ENCODE results near the gene SUB1. TPM values are rescaled to one million over a fixed set of nuclear protein-coding genes. Genes with fewer than 3 reads are reported as not detected.

SUB1 gene
- polyA plus RNA-seq, 1 donor (not counting 4 experiments of a cell fraction or from before 2014, with no cell fraction given), result 432 TPM

GRCh38 chr5:32562056-32562455 lies 23.3 kb upstream of the SUB1 start:
- dilution Hi-C loops (cut with MboI; ENCODE audit: extremely low pct_ligation_motif_present, low sequenced_read_pairs), result no loop called here
- no peak overlapping the region for H3K4me2 ChIP-seq (ENCODE audit: control insufficient read depth, extremely low read depth, insufficient read depth, low read depth, low read length)
- FAIRE-seq, result no peak

DNA sequence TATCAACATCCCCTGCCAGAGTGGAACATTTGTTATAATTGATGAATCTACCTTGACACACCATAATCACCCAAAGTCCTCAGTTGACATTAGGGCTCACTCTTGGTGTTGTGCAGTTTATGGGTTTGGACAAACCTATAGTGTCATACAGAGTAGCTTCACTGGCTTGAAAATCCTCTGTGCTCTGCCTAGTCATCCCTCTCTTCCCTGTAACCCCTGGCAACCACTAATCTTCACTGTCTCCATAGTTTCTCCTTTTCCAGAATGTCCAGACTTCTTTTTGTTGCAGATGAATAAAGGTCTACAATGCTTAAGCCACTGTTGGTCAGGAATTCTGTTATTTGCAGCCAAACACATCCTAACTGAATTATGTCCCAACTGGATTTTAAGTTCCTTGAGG lies 22.5 kb upstream of the SUB1 start:
- dilution Hi-C loops (cut with MboI; ENCODE audit: extremely low pct_ligation_motif_present, low sequenced_read_pairs), result no loop called here

More at GRCh38 chr5:32562056-32562455, 23.3 kb upstream of the SUB1 start:
- Histone ChIP-seq H4K20me1 (ENCODE audit: control insufficient read depth, extremely low read depth, insufficient read depth, low read length) (no peaks in the 10 kb centered on the region), H3K36me3 (ENCODE audit: control insufficient read depth in 2 of 2, extremely low read depth in 1 of 2, insufficient read depth in 2 of 2, low read length in 2 of 2) (no peaks in the 10 kb centered on the region), H3K79me2 (ENCODE audit: control insufficient read depth, insufficient read depth, low read length) (no peaks in the 10 kb centered on the region), H3K4me1 (ENCODE audit: control insufficient read depth, extremely low read depth, insufficient read depth, low read length) (no peaks in the 10 kb centered on the region), H2AFZ (ENCODE audit: control insufficient read depth, low read length) (no peak overlapping the region), H3K9me1 (ENCODE audit: control insufficient read depth, extremely low read depth, insufficient read depth, low read length) (no peaks in the 10 kb centered on the region), H3K9me3 (ENCODE audit: control insufficient read depth, low read depth, low read length) (no peaks in the 10 kb centered on the region), H3K27ac (ENCODE audit: control insufficient read depth, insufficient read depth, low read length) (no peak overlapping the region), H3K27me3 (ENCODE audit: control insufficient read depth, extremely low read depth, insufficient read depth, low read length) (no peaks in the 10 kb centered on the region), H3K9ac (ENCODE audit: control insufficient read depth, extremely low read depth, insufficient read depth, low read length) (no peak overlapping the region), H3K4me3 (ENCODE audit: control insufficient read depth in 2 of 3, extremely low read depth in 1 of 3, insufficient read depth in 2 of 3, low read depth in 1 of 3, low read length in 3 of 3) (no peak overlapping the region)
- TF ChIP-seq EZH2 (IDR thresholded peaks at IDR 0.05; ENCODE audit: low read length), result no peak
- TF ChIP-seq, protein P1, sequence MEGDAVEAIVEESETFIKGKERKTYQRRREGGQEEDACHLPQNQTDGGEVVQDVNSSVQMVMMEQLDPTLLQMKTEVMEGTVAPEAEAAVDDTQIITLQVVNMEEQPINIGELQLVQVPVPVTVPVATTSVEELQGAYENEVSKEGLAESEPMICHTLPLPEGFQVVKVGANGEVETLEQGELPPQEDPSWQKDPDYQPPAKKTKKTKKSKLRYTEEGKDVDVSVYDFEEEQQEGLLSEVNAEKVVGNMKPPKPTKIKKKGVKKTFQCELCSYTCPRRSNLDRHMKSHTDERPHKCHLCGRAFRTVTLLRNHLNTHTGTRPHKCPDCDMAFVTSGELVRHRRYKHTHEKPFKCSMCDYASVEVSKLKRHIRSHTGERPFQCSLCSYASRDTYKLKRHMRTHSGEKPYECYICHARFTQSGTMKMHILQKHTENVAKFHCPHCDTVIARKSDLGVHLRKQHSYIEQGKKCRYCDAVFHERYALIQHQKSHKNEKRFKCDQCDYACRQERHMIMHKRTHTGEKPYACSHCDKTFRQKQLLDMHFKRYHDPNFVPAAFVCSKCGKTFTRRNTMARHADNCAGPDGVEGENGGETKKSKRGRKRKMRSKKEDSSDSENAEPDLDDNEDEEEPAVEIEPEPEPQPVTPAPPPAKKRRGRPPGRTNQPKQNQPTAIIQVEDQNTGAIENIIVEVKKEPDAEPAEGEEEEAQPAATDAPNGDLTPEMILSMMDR (optimal IDR thresholded peaks at IDR 0.05 in 1 of 3, IDR thresholded peaks at IDR 0.05 in 1 of 3, conservative IDR thresholded peaks at IDR 0.05 in 1 of 3; ENCODE audit: extremely low read depth in 1 of 3, insufficient read depth in 2 of 3, low read length in 3 of 3), result no peak
- no peak for DNase-seq (ENCODE audit: low read depth, low spot score)

More for the DNA sequence above, 22.5 kb upstream of the SUB1 start:
- Histone ChIP-seq H3K79me2 (ENCODE audit: control insufficient read depth, insufficient read depth, low read length) (no peaks in the 10 kb centered on the region), H3K27ac (ENCODE audit: control insufficient read depth, insufficient read depth, low read length) (no peak overlapping the region), H2AFZ (ENCODE audit: control insufficient read depth, low read length) (no peak overlapping the region), H3K4me1 (ENCODE audit: control insufficient read depth, extremely low read depth, insufficient read depth, low read length) (no peaks in the 10 kb centered on the region), H4K20me1 (ENCODE audit: control insufficient read depth, extremely low read depth, insufficient read depth, low read length) (no peaks in the 10 kb centered on the region), H3K9ac (ENCODE audit: control insufficient read depth, extremely low read depth, insufficient read depth, low read length) (no peak overlapping the region), H3K36me3 (ENCODE audit: control insufficient read depth in 2 of 2, extremely low read depth in 1 of 2, insufficient read depth in 2 of 2, low read length in 2 of 2) (no peaks in the 10 kb centered on the region), H3K9me3 (ENCODE audit: control insufficient read depth, low read depth, low read length) (no peaks in the 10 kb centered on the region), H3K27me3 (ENCODE audit: control insufficient read depth, extremely low read depth, insufficient read depth, low read length) (no peaks in the 10 kb centered on the region), H3K9me1 (ENCODE audit: control insufficient read depth, extremely low read depth, insufficient read depth, low read length) (no peaks in the 10 kb centered on the region), H3K4me2 (ENCODE audit: control insufficient read depth, extremely low read depth, insufficient read depth, low read depth, low read length) (no peak overlapping the region), H3K4me3 (ENCODE audit: control insufficient read depth in 2 of 3, extremely low read depth in 1 of 3, insufficient read depth in 2 of 3, low read depth in 1 of 3, low read length in 3 of 3) (no peak overlapping the region)
- FAIRE-seq (no peak), DNase-seq (ENCODE audit: low read depth, low spot score) (no peak)
- TF ChIP-seq, protein P1 (optimal IDR thresholded peaks at IDR 0.05 in 1 of 3, IDR thresholded peaks at IDR 0.05 in 1 of 3, conservative IDR thresholded peaks at IDR 0.05 in 1 of 3; ENCODE audit: extremely low read depth in 1 of 3, insufficient read depth in 2 of 3, low read length in 3 of 3), result no peak
- no peak for TF ChIP-seq EZH2 (IDR thresholded peaks at IDR 0.05; ENCODE audit: low read length)

Data from keratinocyte (primary cell).